A673 (cell line): Measurements from ENCODE around the gene PEA15.

Experiments used
- CTCF ChIP-seq: fragments of 300-800, 200-600 bp; sonication (generic); conservative IDR thresholded peaks from 2 replicates; pipeline ENCODE4 v1.5.1; 2017; ENCODE audit warnings: low read depth, mild to moderate bottlenecking, antibody characterized with exemption, low read length, moderate library complexity, mixed read lengths
- EZH2 ChIP-seq: fragments of 200-600 bp; sonication (generic); IDR thresholded peaks from 2 replicates; pipeline ENCODE4 v1.6.1; 2017; ENCODE audit warnings: borderline replicate concordance, low read depth, mild to moderate bottlenecking, mixed read lengths, antibody characterized with exemption, low read length; ENCODE audit not compliant: poor library complexity, severe bottlenecking

GRCh38 chr1:160232911-160233310, 27.7 kb downstream of the PEA15 start:
- TF ChIP-seq CTCF (no peak), EZH2 (no peak)
